ENCODE results near the gene PTPRN2.

Gene PTPRN2

GRCh38 chr7:158031867-158032308, 555.7 kb downstream of the PTPRN2 start:
- no peak for TF ChIP-seq CTCF (IDR thresholded peaks at IDR 0.05; ENCODE audit: control insufficient read depth, extremely low read depth, insufficient read depth)
- DNase-seq (ENCODE audit: low read depth), result no peak
- no peak overlapping the region for H3K4me3 ChIP-seq (ENCODE audit: low read depth, low read length)

GRCh38 chr7:158030566-158030965, 557.1 kb downstream of the PTPRN2 start:
- TF ChIP-seq CTCF (IDR thresholded peaks at IDR 0.05; ENCODE audit: control insufficient read depth, extremely low read depth, insufficient read depth), result no peak
- DNase-seq (ENCODE audit: low read depth), result no peak
- H3K4me3 ChIP-seq (ENCODE audit: low read depth, low read length), result no peak overlapping the region

DNA sequence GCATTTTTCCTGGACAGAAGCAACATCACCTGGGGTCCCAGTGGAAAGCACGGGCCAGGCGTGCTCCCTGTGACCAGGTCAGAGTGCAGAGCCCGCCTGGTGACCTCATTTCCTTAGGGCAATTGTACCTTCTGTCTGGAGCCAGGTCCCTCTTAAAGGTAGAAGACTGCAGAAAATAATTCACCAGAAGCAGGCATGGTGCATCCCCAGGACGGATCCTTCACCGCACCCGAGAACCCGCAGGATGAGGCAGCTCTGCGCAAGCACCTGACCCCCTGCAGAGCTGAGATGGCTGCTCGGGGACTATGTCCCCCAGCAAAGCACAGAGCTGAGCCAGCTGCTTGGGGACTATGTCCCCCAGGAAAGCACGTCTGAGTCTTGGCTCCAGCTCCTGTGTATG, 557.6 kb downstream of the PTPRN2 start:
- no peak for DNase-seq (ENCODE audit: low read depth)
- no peak for TF ChIP-seq CTCF (IDR thresholded peaks at IDR 0.05; ENCODE audit: control insufficient read depth, extremely low read depth, insufficient read depth)
- no peak overlapping the region for H3K4me3 ChIP-seq (ENCODE audit: low read depth, low read length)

DNA sequence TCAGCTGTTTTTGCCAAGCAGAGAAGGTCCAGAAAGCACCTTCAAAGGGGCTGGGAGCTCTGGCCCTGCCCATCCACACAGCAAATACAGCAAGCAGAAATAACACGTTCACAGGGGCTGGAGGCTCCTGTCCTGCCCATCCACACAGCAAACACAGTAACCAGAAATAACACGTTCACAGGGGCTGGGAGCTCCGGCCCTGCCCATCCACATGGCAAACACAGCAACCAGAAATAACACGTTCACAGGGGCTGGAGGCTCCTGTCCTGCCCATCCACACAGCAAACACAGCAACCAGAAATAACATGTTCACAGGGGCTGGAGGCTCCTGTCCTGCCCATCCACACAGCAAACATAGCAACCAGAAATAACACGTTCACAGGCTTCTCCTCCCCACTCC, 558.1 kb downstream of the PTPRN2 start:
- TF ChIP-seq CTCF (IDR thresholded peaks at IDR 0.05; ENCODE audit: control insufficient read depth, extremely low read depth, insufficient read depth), result no peak
- no peak overlapping the region for H3K4me3 ChIP-seq (ENCODE audit: low read depth, low read length)
- no peak for DNase-seq (ENCODE audit: low read depth)

- TF ChIP-seq CTCF (IDR thresholded peaks at IDR 0.05; ENCODE audit: control insufficient read depth, extremely low read depth, insufficient read depth), result no peak
- DNase-seq (ENCODE audit: low read depth), result no peak
- H3K4me3 ChIP-seq (ENCODE audit: low read depth, low read length), result no peak overlapping the region
Observed at GRCh38 chr7:158028971-158029370, 558.7 kb downstream of the PTPRN2 start.

DNA sequence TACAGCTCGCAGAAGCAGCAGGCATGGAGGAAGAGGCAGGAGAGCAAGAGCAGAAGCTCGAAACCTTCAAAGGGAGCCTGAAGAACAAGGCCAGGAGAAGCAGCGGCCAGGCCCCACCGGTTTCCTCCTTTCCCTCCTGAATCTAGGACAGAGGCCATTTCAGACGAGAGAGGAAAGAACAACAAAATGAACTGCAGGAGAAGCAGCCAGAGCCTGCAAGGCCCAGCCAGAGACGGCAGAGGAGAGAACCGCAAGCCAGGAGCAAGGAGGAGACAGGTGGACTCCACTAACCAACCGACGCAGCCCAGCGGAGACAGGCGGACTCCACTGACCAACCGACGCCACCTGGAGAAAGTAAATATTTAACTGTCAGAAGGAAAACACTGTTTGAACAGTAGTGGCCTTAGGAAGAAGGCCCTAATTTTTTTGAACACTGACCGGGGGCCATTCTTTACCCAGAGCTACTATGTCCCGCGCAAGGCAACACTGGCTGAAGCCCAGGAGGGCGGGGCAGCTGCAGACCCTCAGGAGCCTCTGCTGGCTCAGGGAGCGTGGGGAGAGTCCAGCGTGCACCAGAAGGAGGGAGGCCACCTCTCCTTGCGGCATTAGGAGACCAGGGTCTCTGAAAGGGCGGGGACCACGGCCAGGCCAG, 559.2 kb downstream of the PTPRN2 start:
- TF ChIP-seq CTCF (IDR thresholded peaks at IDR 0.05; ENCODE audit: control insufficient read depth, extremely low read depth, insufficient read depth), result peak; percentile 23; the same call in 1 of the 2 replicates
- no peak overlapping the region for H3K4me3 ChIP-seq (ENCODE audit: low read depth, low read length)
- DNase-seq (ENCODE audit: low read depth), result peak; percentile 56

DNA sequence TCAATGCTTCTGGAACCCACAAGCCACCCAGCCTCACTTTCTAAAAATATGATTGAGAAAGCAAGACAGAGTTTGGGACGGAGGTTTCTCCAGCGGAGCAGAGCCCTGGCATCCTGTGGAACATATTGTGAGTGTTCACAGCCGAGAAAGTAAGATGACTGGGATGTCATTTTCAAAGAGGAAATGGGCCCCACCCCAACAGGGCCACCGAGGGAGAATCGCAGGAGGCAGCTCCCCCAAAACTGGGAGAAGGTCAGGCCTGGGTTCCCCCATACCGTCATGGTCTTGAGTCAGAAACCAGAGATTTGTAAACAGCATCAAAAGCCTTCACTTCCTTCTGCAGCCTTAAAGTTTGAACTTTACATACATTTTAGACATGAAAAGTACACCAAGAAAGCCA, 560.0 kb downstream of the PTPRN2 start:
- H3K4me3 ChIP-seq (ENCODE audit: low read depth, low read length), result no peak overlapping the region
- no peak for DNase-seq (ENCODE audit: low read depth)
- no peak for TF ChIP-seq CTCF (IDR thresholded peaks at IDR 0.05; ENCODE audit: control insufficient read depth, extremely low read depth, insufficient read depth)

Measured in LNCaP clone FGC (cell line).